ENCODE data around the gene PTPRK.

The PTPRK gene

GRCh38 chr6:128240024-128240428, 280.4 kb downstream of the PTPRK start:
- no peaks in the 10 kb centered on the region for H3K27me3 ChIP-seq (ENCODE audit: control insufficient read depth in 1 of 2, insufficient read depth in 1 of 2, low read length in 2 of 2)
- peaks cover 13% of the 10 kb centered on the region for H3K79me1 ChIP-seq (replicated peaks; ENCODE audit: low read length, poor library complexity, severe bottlenecking)
- H3K9ac ChIP-seq (ENCODE audit: low read length), result no peak overlapping the region
- H3K4me1 ChIP-seq (ENCODE audit: control insufficient read depth, insufficient read depth, low read depth, low read length), result no peaks in the 10 kb centered on the region
- H3K4me2 ChIP-seq (ENCODE audit: low read length, poor library complexity, severe bottlenecking), result no peak overlapping the region
- H3K23ac ChIP-seq (ENCODE audit: low read length in 2 of 2), result no peak overlapping the region
- no peak overlapping the region for H2BK15ac ChIP-seq (ENCODE audit: low read depth, poor library complexity, severe bottlenecking)
- H2AFZ ChIP-seq (ENCODE audit: low read depth, low read length), result no peak overlapping the region
- no peak overlapping the region for H4K91ac ChIP-seq (ENCODE audit: low read length)
- no CpG with 5 or more reads among the region's 3 CpGs for WGBS
- no peak overlapping the region for H3K4ac ChIP-seq (ENCODE audit: low read depth in 1 of 2, low read length in 2 of 2)
- H2BK5ac ChIP-seq (ENCODE audit: low read depth, low read length, poor library complexity, severe bottlenecking), result no peak overlapping the region
- H3K27ac ChIP-seq (ENCODE audit: low read length, poor library complexity, severe bottlenecking), result no peak overlapping the region
- H2AK5ac ChIP-seq (ENCODE audit: low read length, severe bottlenecking), result no peak overlapping the region
- H3K4me3 ChIP-seq (ENCODE audit: insufficient read depth in 1 of 2, low read depth in 1 of 2, low read length in 2 of 2), result no peak overlapping the region
- H4K8ac ChIP-seq (ENCODE audit: low read length), result no peak overlapping the region
- no peak overlapping the region for H3K14ac ChIP-seq (ENCODE audit: low read length in 2 of 2)
- no peak overlapping the region for H3K18ac ChIP-seq (ENCODE audit: low read depth in 1 of 2, low read length in 2 of 2)
- no peaks in the 10 kb centered on the region for H3K36me3 ChIP-seq (ENCODE audit: control insufficient read depth in 1 of 2, insufficient read depth in 2 of 2, low read depth in 1 of 2, low read length in 2 of 2)
- H3K9me3 ChIP-seq (ENCODE audit: control insufficient read depth, low read length), result no peaks in the 10 kb centered on the region
- H2BK12ac ChIP-seq (ENCODE audit: low read length in 2 of 2), result no peak overlapping the region
- H2BK120ac ChIP-seq (ENCODE audit: low read depth, low read length), result no peak overlapping the region
- DNase-seq, result no peak

- Histone ChIP-seq H2AFZ (ENCODE audit: low read depth, low read length) (no peak overlapping the region), H2BK12ac (ENCODE audit: low read length in 2 of 2) (no peak overlapping the region), H3K9ac (ENCODE audit: low read length) (no peak overlapping the region), H3K27ac (ENCODE audit: low read length, poor library complexity, severe bottlenecking) (no peak overlapping the region), H4K8ac (ENCODE audit: low read length) (no peak overlapping the region), H3K79me1 (replicated peaks; ENCODE audit: low read length, poor library complexity, severe bottlenecking) (peaks cover 9% of the 10 kb centered on the region), H2BK5ac (ENCODE audit: low read depth, low read length, poor library complexity, severe bottlenecking) (no peak overlapping the region), H3K36me3 (ENCODE audit: control insufficient read depth in 1 of 2, insufficient read depth in 2 of 2, low read depth in 1 of 2, low read length in 2 of 2) (no peaks in the 10 kb centered on the region), H3K18ac (ENCODE audit: low read depth in 1 of 2, low read length in 2 of 2) (no peak overlapping the region), H3K14ac (ENCODE audit: low read length in 2 of 2) (no peak overlapping the region), H2BK15ac (ENCODE audit: low read depth, poor library complexity, severe bottlenecking) (no peak overlapping the region), H2BK120ac (ENCODE audit: low read depth, low read length) (no peak overlapping the region), H3K4me1 (ENCODE audit: control insufficient read depth, insufficient read depth, low read depth, low read length) (no peaks in the 10 kb centered on the region), H4K91ac (ENCODE audit: low read length) (no peak overlapping the region), H3K27me3 (ENCODE audit: control insufficient read depth in 1 of 2, insufficient read depth in 1 of 2, low read length in 2 of 2) (no peaks in the 10 kb centered on the region), H3K9me3 (ENCODE audit: control insufficient read depth, low read length) (no peaks in the 10 kb centered on the region), H3K23ac (ENCODE audit: low read length in 2 of 2) (no peak overlapping the region), H2AK5ac (ENCODE audit: low read length, severe bottlenecking) (no peak overlapping the region), H3K4me2 (ENCODE audit: low read length, poor library complexity, severe bottlenecking) (no peak overlapping the region), H3K4me3 (ENCODE audit: insufficient read depth in 1 of 2, low read depth in 1 of 2, low read length in 2 of 2) (no peak overlapping the region), H3K4ac (ENCODE audit: low read depth in 1 of 2, low read length in 2 of 2) (no peak overlapping the region)
- DNase-seq, result no peak
- 91% methylated on average over 1 of the region's 1 CpG for WGBS
These were observed 281.3 kb downstream of the PTPRK start for GRCh38 chr6:128239146-128239545.

- no CpG with 5 or more reads among the region's 1 CpG for WGBS
- no peak overlapping the region for H2BK15ac ChIP-seq (ENCODE audit: low read depth, poor library complexity, severe bottlenecking)
- H3K4ac ChIP-seq (ENCODE audit: low read depth in 1 of 2, low read length in 2 of 2), result no peak overlapping the region
- H4K91ac ChIP-seq (ENCODE audit: low read length), result no peak overlapping the region
- H3K9ac ChIP-seq (ENCODE audit: low read length), result no peak overlapping the region
- no peak overlapping the region for H3K4me2 ChIP-seq (ENCODE audit: low read length, poor library complexity, severe bottlenecking)
- peaks cover 10% of the 10 kb centered on the region for H3K79me1 ChIP-seq (replicated peaks; ENCODE audit: low read length, poor library complexity, severe bottlenecking)
- no peak overlapping the region for H3K4me3 ChIP-seq (ENCODE audit: insufficient read depth in 1 of 2, low read depth in 1 of 2, low read length in 2 of 2)
- no peak for DNase-seq
- no peak overlapping the region for H2AFZ ChIP-seq (ENCODE audit: low read depth, low read length)
- no peak overlapping the region for H3K18ac ChIP-seq (ENCODE audit: low read depth in 1 of 2, low read length in 2 of 2)
- H3K23ac ChIP-seq (ENCODE audit: low read length in 2 of 2), result no peak overlapping the region
- no peaks in the 10 kb centered on the region for H3K9me3 ChIP-seq (ENCODE audit: control insufficient read depth, low read length)
- no peaks in the 10 kb centered on the region for H3K4me1 ChIP-seq (ENCODE audit: control insufficient read depth, insufficient read depth, low read depth, low read length)
- no peak overlapping the region for H2BK12ac ChIP-seq (ENCODE audit: low read length in 2 of 2)
- H3K14ac ChIP-seq (ENCODE audit: low read length in 2 of 2), result no peak overlapping the region
- H3K27me3 ChIP-seq (ENCODE audit: control insufficient read depth in 1 of 2, insufficient read depth in 1 of 2, low read length in 2 of 2), result no peaks in the 10 kb centered on the region
- no peak overlapping the region for H2BK5ac ChIP-seq (ENCODE audit: low read depth, low read length, poor library complexity, severe bottlenecking)
- H2AK5ac ChIP-seq (ENCODE audit: low read length, severe bottlenecking), result no peak overlapping the region
- no peaks in the 10 kb centered on the region for H3K36me3 ChIP-seq (ENCODE audit: control insufficient read depth in 1 of 2, insufficient read depth in 2 of 2, low read depth in 1 of 2, low read length in 2 of 2)
- H2BK120ac ChIP-seq (ENCODE audit: low read depth, low read length), result no peak overlapping the region
- H4K8ac ChIP-seq (ENCODE audit: low read length), result no peak overlapping the region
- no peak overlapping the region for H3K27ac ChIP-seq (ENCODE audit: low read length, poor library complexity, severe bottlenecking)
These were observed 282.2 kb downstream of the PTPRK start for GRCh38 chr6:128238225-128238624.

- H4K91ac ChIP-seq (ENCODE audit: low read length), result no peak overlapping the region
- no peak overlapping the region for H2BK12ac ChIP-seq (ENCODE audit: low read length in 2 of 2)
- no peak overlapping the region for H2AFZ ChIP-seq (ENCODE audit: low read depth, low read length)
- WGBS, result 96% methylated on average over 4 of the region's 4 CpGs
- H2AK5ac ChIP-seq (ENCODE audit: low read length, severe bottlenecking), result no peak overlapping the region
- no peak overlapping the region for H3K14ac ChIP-seq (ENCODE audit: low read length in 2 of 2)
- H2BK120ac ChIP-seq (ENCODE audit: low read depth, low read length), result no peak overlapping the region
- no peaks in the 10 kb centered on the region for H3K27me3 ChIP-seq (ENCODE audit: control insufficient read depth in 1 of 2, insufficient read depth in 1 of 2, low read length in 2 of 2)
- H3K18ac ChIP-seq (ENCODE audit: low read depth in 1 of 2, low read length in 2 of 2), result no peak overlapping the region
- no peaks in the 10 kb centered on the region for H3K4me1 ChIP-seq (ENCODE audit: control insufficient read depth, insufficient read depth, low read depth, low read length)
- H3K4me2 ChIP-seq (ENCODE audit: low read length, poor library complexity, severe bottlenecking), result no peak overlapping the region
- no peak overlapping the region for H3K23ac ChIP-seq (ENCODE audit: low read length in 2 of 2)
- no peak overlapping the region for H3K4me3 ChIP-seq (ENCODE audit: insufficient read depth in 1 of 2, low read depth in 1 of 2, low read length in 2 of 2)
- H2BK15ac ChIP-seq (ENCODE audit: low read depth, poor library complexity, severe bottlenecking), result no peak overlapping the region
- no peak overlapping the region for H3K4ac ChIP-seq (ENCODE audit: low read depth in 1 of 2, low read length in 2 of 2)
- H4K8ac ChIP-seq (ENCODE audit: low read length), result no peak overlapping the region
- H3K9me3 ChIP-seq (ENCODE audit: control insufficient read depth, low read length), result no peaks in the 10 kb centered on the region
- no peak for DNase-seq
- H2BK5ac ChIP-seq (ENCODE audit: low read depth, low read length, poor library complexity, severe bottlenecking), result no peak overlapping the region
- no peak overlapping the region for H3K9ac ChIP-seq (ENCODE audit: low read length)
- H3K36me3 ChIP-seq (ENCODE audit: control insufficient read depth in 1 of 2, insufficient read depth in 2 of 2, low read depth in 1 of 2, low read length in 2 of 2), result no peaks in the 10 kb centered on the region
- no peak overlapping the region for H3K27ac ChIP-seq (ENCODE audit: low read length, poor library complexity, severe bottlenecking)
- H3K79me1 ChIP-seq (replicated peaks; ENCODE audit: low read length, poor library complexity, severe bottlenecking), result peaks cover 6% of the 10 kb centered on the region
These were observed 284.8 kb downstream of the PTPRK start for GRCh38 chr6:128235556-128235955.
